HG02623 (cell line): ENCODE measurements around the gene SAMSN1.

Experiments used
- ATAC-seq: cut with Tn5 transposase; IDR thresholded peaks from one replicate; pipeline ENCODE4 v1.9.1; 2021; ENCODE audit warnings: moderate library complexity; ENCODE audit not compliant: unreplicated experiment

SAMSN1 gene

GRCh38 chr21:14452031-14452726, 93.9 kb downstream of the SAMSN1 start:
- no peak for ATAC-seq

- no peak for ATAC-seq
Observed at GRCh38 chr21:14451546-14451945, 94.6 kb downstream of the SAMSN1 start.

- no peak for ATAC-seq
Observed at GRCh38 chr21:14448784-14449183, 97.3 kb downstream of the SAMSN1 start.

GRCh38 chr21:14438211-14438610, 107.9 kb downstream of the SAMSN1 start:
- no peak for ATAC-seq

GRCh38 chr21:14435423-14435822, 110.7 kb downstream of the SAMSN1 start:
- ATAC-seq, result no peak
